IPS-NIHi7 (cell line): Measurements from ENCODE around the gene ZFP1.
"Not testable (repeated sequence)": the region's sequence is repeated elsewhere in the genome, so short reads cannot be mapped to it uniquely, and the experiment has no call there.

ENCODE experiments used
- DNase-seq: peaks from one replicate; pipeline ENCODE4 v3.0.0; 2012; ENCODE audit warnings: mixed read lengths; ENCODE audit errors: extremely low spot score

Gene ZFP1

DNA sequence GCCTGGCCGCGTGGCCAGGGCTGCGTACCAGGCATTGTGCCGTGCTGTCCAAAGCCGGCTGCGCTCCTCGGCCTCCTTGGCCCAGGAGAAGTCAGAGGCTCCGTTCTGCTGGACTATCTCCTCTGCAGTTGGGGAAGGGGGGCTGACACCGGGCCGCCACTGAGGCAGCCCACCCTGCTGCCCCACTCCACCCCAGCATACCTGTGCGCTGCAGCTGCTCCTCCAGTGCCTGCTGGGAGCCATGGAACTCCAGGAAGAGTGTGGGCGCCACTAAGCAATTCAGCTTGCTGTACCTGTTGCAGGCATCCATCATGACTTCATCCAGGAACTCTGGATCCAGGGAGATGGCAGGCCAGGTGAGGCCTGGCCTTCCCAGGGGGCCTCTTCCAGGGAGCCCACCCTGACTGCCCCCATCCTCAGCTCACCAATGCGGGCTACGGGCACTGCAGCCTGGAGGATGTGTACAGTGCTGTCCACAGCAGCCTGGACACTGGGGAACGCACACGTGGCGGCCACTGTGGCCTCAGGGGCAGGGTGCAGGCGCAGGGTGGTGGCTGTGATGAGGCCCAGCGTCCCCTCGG is 34.7 kb upstream of the ZFP1 start:
- peak; percentile 1 for DNase-seq

DNA sequence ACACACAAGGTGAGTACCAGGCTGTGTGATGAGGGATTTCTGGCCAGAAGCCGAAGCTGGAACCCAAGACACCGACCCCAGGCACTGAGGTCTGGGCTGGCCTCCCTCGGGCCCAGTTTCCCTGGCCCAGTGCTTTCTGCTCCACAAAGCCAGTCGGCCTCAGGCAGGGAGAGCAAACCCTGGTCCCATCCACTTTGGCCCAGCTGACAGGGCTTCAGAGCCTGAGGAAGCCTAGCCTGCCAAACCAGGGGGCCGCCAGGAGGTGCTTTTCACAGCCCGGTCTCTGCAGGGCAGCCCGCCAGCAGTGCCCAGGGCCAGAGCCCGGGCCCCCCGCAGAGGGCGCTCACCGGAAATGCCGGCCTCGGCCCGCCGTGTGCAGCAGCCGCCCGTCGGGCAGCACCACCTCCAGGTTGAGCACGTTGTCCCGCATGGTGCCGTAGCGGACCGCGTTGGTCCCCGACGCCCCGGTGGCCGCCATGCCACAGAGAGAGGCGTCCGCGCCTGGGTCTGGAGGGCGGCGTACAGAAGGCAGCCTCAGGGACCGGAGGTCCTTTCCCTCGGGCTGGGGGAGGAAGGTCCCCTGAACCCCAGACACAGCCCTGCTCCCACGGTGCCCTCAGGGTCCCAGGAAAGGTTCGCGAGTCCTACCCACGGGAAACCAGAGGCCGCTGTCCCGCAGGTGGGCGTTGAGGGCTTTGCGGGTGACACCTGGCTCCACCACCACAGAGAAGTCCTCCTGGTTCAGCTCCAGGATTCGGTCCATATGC is 34.0 kb upstream of the ZFP1 start:
- no peak for DNase-seq

DNA sequence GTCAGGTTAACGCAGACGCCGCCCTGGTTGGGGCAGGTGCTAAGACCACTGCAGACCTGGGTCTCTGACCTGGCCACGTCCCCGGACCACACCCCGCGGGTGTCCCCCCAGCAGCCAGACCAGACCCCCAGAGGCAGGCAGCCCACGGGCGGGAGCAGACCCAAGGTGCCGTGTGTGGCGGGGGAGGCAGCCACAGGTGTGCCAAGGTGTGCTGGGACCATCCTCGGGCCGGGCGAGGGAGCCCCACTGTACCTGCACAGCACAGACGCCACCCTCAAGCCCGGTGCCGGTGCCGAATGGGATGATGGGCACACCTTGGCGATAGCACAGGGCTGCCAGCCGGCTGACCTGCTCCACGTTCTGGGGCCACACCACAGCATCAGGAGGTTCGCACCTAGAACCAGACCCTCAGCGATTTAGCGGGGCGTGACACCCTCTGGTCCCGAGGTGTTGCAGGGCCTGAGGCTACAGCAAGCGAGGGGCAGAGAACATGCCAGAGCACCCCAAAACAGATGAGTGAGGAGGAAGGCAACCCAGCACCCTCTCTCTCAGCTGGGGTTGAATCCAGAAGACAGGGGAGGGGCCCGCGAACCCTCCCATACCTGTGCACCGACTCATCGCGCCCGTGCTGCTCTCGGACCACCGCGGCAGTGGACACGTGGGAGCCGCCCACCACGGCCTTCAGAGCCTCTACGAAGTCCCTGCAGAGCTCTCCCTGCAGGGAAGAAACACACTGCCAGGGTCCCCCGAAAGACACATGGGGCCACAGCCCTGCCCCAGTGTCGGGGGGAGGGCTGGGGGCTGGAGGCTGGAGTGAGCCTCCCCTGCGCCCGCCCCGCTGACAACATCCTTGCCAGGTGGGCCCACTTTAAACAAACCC is 33.1 kb upstream of the ZFP1 start:
- DNase-seq = no peak

DNA sequence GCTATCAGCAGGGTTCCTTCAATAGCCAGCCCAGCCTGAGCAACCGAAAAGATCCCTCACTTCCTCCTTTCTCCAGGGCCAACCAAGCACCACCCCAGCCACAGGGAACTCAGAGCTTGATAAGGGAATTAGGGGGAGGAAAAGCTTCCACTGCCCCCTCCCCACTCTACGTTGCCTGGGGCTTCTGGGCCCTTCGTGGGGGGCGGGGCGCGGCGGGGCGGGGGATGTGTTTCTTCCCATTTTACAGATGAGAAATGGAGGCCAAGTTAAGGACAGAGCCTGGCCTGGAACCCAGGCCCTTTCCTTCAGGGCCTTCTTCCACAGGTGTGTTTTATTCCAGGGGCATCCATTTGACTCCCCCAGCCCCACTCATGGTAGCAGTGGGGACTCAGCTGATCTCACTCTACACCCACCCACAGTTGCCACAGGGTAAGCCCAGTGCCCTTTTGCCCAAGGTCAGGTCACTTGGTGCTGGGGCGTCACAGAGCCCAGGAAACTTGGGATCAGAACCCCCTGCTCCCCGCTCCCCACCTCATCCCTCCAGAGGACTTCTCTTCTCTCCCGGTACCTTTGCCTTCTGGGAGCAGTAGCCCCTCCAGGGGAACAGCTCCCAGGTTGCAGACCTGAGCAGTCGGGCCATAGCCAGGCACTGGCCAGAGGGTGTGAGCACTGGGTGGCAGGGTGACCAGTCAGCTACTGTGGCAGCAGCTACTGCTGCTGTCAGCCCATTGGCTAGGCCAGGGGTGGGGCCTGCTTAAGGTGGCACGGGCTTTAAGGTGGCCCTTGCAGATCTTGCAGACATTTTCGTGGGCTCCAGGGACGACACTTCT is 32.0 kb upstream of the ZFP1 start, which contains the start of gene LDHD:
TSS of gene LDHD (minus strand) at position 700 of the 830 bp plus-strand sequence. CDS start at position 640, 60 bp downstream.
- peak; percentile 82 for DNase-seq

DNA sequence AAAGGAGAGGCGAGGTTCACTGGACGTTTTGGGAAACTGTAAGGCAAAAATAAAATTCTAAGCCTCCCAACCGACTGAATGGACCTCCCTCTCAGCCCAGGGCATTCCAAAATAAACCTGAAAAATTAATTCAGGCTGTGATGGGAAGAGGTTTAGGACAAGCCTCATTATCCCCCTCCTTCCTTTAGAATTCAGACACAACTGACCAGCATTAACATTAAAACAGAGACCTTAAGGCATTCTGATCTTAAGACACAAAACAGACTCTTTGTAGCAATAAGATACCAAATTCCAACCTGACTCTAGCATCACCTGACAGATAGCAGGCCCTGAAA is 31.4 kb upstream of the ZFP1 start:
- no peak for DNase-seq

DNA sequence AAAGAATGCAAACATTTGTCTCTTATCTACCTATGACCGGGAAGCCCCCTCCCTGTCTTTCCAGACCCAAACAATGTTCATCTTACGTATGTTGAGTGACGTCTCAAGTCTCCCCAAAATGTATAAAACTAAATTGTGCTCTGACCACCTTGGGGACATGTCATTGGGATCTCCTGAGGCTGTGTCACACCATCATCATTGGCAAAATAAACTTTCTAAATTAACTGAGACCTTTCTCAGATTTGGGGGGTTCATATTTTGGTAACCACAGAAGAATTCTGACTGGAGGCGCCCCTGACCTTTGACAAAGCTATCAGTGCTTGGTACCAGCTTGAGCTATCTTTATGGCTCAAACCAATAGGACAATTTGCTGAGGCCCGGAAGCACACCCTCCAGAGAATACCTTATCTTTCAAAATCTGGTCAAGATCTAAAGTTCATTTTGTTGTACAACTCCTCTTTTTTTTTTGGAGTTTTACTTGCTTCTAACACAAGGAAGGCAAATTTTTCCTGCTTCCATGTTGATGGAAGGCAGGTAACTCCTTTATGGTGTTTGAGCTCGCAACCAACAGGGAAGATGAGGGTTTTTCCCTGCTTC is 29.3 kb upstream of the ZFP1 start:
- DNase-seq = no peak

DNA sequence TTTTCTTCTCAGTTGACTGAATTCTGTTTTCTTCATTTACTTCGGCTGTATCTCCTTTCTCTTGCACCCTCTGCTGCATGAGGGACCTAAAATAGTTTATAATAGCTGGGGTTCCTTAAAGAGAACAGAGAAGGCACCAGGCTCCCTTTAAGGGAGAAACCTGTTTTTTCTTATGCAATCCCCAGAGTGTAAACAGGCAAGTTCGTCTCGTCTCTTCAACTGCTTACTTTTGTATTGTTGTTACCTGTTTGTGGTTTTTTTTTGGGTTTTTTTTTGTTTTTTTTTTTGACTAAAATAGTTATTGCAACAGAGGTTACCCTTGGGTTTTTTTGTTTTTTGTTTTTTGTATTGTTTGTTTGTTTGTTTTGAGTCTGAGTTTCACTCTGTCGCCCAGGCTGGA is 28.1 kb upstream of the ZFP1 start:
- no peak for DNase-seq

DNA sequence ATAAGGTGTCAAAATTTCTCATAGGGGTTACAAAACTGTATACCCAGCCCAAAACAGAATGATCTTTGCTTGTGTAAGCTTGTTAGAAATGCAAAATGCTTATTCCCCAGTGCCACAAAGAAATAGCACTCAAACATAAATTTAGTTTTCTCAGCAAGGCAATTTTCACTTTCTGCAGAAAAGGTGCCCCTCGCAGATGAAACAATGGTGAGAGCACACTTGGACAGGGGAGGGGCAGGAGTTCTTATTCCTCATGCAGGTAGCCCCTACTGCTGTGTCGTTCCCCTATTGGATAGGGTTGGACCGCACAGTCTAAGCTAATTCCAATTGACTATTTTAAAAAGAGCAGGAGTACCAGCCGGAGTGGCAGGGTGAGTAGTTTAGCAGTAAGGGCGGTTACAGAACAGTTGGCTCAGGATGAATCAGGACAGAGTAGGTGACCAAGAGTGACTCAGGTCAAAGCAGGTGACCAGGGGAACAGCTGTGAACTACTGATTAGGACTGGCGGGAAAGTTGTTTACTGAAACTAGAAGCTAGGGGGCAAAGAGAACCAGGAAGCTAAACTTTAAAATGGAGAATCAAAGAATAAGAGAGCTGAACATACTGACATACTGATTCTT is 26.3 kb upstream of the ZFP1 start:
- DNase-seq = no peak

DNA sequence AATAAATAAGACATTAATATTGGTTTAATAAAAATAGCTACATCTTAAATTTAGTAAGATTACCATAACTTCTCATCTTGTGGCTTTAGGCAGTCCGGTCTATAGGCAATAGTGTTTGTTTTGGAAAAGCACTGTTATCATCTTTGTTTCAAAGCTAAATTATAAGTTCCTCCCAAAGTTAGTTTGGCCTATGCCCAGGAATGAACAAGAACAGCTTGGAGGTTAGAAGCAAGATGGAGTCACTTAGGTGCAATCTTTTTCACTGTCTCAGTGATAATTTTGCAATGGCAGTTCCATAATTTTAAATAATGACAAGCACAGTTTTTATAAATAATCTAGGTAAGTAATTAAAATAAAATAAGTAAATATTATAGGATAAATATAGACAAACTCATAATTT is 25.7 kb upstream of the ZFP1 start:
- no peak for DNase-seq

DNA sequence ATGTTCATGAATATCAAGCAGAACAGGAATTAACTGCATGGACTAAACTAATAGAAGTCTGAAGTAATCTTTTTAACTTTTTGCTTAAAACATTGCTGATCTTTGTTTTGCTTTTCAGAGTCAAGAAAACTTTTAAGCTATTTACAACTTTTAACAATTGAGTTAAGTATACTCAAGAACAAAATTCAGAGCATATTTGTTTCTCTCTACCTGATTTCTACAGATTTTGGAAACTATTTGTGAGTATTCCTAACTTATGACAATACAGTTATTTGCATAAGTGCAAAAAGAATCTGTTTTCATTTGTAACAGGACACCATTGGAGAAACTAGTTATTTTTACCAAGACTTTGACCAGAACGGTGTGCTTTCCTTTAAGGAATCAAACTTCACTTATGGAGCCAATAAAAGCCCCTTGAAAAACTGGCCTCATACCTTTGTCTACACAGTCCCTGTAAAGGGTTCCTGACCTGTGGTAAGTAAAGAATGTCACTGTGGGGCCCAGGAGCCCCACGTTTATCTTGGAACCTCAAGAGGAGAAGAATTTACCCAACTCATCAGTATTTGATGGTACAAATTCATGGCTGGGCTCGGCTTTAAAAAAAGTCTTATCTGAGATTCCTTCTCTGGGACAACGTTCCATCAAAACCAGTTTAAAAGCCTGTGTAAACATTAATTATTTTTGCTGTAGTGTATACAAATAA is 20.5 kb upstream of the ZFP1 start:
- DNase-seq = no peak

DNA sequence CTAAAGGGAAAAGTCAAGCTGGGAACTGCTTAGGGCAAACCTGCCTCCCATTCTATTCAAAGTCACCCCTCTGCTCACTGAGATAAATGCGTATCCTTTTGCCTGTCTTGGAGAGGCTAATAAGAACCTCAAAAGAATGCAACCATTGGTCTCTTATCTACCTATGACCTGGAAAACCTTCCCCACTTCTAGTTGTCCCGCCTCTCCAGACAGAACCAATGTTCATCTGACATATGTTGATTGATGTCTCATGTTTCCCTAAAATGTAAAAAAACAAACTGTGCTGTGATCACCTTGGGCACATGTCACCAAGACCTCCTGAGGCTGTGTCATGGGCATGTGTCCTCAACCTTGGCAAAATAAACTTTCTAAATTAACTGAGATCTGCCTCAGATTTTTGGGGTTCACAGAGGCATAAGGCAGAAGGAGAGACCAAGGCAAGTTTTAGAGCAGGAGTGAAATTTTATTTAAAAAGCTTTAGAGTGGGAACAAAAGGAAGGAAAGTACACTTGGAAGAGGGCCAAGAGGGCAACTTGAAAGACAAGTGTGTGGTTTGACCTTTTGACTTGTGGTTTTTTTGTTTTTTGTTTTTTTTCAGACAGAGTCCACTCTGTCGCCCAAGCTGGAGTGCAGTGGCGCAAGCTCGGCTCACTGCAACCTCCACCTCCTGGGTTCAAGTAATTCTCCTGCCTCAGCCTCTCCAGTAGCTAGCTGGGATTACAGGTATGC is 18.7 kb upstream of the ZFP1 start:
- not testable (repeated sequence) for DNase-seq

DNA sequence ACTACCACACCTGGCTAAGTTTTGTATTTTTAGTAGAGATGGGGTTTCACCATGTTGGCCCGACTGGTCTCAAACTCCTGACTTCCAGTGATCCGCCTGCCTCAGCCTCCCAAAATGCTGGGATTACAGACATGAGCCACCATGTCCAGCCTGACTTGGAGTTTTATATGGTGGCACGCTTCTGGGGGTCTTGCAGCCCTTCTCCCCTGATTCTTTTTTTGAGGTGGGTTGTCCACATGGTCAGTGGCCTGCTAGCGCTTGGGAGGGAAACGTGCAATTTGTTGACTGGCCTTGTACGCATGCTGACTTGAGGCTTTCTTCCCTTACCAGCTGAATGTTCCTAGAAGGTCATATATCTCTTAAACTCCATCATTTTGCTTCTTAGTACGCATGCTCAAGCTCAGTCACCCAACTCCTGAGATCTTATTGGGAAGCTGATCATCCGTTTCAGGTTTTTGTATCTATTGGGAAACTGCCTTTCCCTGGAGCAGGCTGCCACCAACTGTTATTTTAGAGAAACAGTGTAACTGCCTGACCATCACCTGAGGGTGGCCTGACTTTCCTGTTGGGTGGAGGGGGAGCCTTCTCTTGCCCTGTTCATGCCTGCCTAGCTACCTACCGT is 18.1 kb upstream of the ZFP1 start:
- peak; percentile 14 for DNase-seq

DNA sequence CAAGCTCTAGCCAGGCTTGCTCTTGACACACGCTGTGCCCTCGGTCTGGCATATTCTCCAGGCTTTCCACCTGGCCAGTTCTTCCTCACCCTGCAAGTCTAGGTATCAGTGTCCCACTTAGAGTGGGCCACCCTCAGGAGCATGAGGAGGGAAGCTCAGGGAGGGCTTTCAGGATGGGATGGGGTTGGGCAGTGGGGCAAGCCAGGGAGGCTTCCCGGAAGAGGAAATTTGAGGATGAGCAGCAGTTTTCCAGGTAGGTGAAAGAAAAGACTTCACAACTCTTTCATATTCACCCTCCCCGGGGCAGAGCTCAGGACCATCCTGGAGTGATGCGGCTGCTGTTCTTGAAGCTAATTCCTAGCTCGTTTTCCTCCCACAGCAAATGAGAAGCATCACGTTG is 17.2 kb upstream of the ZFP1 start:
- peak; percentile 9 for DNase-seq

DNA sequence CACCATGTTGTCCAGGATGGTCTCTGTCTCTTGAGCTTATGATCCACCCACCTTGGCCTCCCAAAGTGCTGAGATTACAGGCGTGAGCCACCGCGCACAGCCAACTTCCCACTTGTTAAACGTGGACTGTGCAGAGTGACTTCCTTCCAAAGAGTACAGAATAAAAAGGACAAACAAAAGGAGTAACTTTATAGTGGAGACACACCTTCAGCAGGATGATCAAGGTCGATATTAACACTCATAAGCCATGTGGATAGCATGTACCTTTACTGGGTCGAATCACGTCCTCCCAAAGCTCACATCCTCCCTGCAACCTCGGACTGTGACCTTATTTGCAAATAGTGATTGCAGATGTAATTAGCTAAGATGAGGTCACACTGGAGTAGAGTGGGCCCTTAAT is 10.1 kb upstream of the ZFP1 start:
- no peak for DNase-seq

DNA sequence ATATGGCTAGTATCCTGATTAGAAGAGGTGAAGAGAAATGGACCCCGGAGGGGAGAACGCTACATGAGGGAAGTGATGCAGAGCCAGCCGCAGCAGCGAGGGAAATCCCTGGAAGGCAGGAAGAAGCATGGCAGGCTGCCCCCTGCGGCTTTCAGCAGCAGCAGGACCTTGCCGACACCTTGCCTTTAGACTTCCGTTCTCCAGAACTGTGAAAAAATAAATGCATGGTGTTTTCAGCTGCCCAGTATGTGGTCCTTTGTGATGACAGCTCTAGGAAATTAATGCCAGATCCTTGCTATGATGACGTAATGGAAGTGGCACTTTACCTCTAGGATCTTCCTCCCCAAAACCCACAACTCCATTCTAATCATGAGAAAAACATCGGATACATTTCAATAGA is 9.7 kb upstream of the ZFP1 start:
- peak; percentile 51 for DNase-seq

DNA sequence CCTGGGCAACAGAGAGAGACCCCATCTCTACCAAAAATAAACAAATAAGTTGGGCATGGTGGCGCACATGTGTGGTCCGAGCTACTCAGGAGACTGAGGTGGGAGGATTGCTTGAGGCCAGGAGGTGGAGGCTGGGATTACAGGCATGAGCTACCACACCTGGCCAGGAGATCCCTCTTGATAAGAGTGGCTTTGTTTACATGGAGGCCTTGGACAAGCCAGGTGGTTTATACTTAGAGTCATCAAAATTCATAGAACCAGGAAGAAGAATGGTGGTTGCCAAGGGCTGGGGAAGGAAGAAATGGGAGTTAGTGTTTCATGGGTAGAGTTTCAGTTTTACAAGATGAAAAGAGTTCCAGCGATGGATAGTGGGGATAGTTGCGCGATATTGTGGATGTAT is 8.8 kb upstream of the ZFP1 start:
- DNase-seq = no peak

DNA sequence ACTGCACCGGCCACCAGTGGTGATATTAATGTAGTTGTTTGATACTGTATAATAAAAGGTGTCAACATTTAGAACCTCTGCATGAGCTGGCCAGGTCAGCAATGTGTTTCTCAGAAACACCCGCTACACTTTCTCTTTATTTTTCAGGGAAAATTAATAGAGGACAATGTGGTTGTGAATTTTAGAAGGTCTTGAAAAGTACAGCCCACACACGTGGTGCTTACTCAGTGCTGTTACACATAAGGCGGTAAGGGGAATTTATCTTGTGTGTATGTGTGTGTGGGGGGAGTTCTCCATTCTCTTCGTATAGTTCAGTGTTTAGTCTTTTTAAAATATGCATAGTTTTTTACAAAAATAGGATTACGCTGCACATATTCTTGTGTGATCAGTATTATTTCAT is 4.4 kb upstream of the ZFP1 start:
- DNase-seq = no peak

DNA sequence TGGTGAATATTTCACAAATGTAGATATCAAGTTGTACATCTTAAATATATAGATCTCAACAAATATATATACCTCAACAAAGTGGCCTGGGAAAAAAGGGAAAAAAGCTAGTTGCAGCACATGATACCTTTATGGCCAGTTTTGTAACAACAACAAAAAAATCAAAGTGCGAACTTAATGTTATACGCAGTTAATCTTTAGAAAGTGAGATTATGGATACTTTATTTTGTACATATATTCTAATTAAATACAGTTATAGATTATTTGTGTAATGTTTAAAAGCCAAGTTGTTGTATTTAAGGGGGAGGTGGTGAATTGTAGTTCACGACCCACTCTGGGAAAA is 385 bp upstream of the ZFP1 start:
- DNase-seq = no peak

DNA sequence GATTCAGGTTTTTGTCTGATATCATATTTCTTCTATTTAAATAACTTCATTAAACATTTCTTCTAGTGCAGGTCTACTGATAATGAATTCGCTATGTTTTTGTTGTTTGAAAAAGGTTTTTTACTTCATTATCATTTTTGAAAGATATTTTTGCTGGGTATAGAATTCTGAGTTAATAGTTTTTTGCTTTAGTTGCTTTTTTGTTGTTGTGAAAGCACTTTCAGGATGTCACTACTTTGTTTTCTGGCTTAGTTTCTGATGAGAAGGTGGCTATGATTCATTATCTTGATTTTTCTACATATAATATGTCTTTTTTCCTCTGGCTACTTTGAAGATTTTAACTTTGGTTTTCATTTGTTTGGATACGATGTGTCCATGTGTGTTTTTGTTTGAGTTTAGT is 3.5 kb downstream of the ZFP1 start:
- DNase-seq = no peak
